ENCODE data around the gene HDDC2.

The HDDC2 gene

GRCh38 chr6:125248136-125248535 is 53.6 kb downstream of the HDDC2 start:
- TF ChIP-seq, protein P1, sequence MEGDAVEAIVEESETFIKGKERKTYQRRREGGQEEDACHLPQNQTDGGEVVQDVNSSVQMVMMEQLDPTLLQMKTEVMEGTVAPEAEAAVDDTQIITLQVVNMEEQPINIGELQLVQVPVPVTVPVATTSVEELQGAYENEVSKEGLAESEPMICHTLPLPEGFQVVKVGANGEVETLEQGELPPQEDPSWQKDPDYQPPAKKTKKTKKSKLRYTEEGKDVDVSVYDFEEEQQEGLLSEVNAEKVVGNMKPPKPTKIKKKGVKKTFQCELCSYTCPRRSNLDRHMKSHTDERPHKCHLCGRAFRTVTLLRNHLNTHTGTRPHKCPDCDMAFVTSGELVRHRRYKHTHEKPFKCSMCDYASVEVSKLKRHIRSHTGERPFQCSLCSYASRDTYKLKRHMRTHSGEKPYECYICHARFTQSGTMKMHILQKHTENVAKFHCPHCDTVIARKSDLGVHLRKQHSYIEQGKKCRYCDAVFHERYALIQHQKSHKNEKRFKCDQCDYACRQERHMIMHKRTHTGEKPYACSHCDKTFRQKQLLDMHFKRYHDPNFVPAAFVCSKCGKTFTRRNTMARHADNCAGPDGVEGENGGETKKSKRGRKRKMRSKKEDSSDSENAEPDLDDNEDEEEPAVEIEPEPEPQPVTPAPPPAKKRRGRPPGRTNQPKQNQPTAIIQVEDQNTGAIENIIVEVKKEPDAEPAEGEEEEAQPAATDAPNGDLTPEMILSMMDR (conservative IDR thresholded peaks at IDR 0.05; ENCODE audit: control insufficient read depth, insufficient read depth, low read depth, low read length) = no peak
- no peak overlapping the region for H3K4me3 ChIP-seq (ENCODE audit: control insufficient read depth, low read depth, low read length)
- DNase-seq (ENCODE audit: low read depth) = no peak

DNA sequence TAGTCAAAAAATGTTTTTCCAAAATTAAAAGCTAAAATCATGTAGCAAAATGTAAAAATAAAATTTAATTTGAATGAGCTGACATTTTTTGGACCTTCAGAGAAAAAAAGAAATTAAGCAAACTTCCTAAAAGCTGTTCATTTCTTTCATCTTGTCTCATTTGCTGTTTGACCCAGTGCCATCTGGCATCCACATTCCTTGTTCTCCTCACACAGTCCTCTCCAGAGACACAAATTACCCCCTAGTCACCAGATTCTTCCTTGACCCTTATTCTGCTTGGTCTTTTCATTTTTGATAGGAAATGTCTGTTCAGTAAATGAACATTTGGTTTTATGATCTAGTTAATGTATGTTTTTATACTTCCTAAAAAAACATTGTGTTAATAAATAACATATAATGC is 55.2 kb downstream of the HDDC2 start:
- TF ChIP-seq, protein P1 (conservative IDR thresholded peaks at IDR 0.05; ENCODE audit: control insufficient read depth, insufficient read depth, low read depth, low read length) = no peak

GRCh38 chr6:125245523-125246264 is 56.1 kb downstream of the HDDC2 start:
- DNase-seq (ENCODE audit: low read depth) = no peak
- H3K4me3 ChIP-seq (ENCODE audit: control insufficient read depth, low read depth, low read length) = no peak overlapping the region
- TF ChIP-seq, protein P1 (conservative IDR thresholded peaks at IDR 0.05; ENCODE audit: control insufficient read depth, insufficient read depth, low read depth, low read length) = no peak

More for the DNA sequence above, 55.2 kb downstream of the HDDC2 start:
- H3K4me3 ChIP-seq (ENCODE audit: control insufficient read depth, low read depth, low read length) = no peak overlapping the region
- no peak for DNase-seq (ENCODE audit: low read depth)

DNA sequence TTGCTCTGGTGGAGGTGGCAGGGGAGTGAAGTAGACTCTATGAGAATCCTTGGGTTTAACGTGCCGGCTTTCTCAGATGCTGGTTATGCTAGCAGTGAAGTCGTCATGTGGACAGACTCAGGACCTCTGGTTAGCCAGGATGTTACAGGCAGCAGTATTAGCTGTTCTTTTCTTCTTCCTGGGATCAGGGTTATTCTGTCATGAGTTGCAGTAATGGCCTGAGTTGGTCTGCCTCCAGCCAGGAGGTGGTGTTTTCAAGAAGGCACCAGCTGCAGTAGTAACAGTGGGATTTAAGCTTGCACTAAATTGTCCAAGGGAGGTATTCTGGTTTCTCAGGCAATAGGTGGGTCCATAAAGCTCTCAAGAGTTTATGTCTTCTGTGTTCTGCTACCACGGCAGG is 56.7 kb downstream of the HDDC2 start:
- TF ChIP-seq, protein P1 (conservative IDR thresholded peaks at IDR 0.05; ENCODE audit: control insufficient read depth, insufficient read depth, low read depth, low read length) = no peak
- DNase-seq (ENCODE audit: low read depth) = no peak
- H3K4me3 ChIP-seq (ENCODE audit: control insufficient read depth, low read depth, low read length) = no peak overlapping the region

DNA sequence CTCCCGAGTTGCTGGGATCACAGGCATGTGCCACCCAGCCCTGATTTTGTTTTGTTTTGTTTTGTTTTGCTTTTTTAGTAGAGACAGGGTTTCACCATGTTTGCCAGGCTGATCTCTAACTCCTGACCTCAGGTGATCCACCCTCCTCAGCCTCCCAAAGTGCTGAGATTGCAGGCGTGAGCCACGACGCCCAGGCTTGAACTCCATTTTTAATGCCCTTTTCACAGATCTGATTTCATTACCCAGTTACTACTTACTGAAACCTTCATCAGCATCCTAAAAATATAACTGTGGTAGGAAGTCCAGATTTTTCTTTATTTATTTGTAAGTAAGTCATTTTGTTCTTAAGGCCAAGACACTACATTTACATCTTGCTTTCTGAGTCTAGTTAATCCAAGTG is 64.0 kb downstream of the HDDC2 start:
- DNase-seq (ENCODE audit: low read depth) = no peak
- no peak overlapping the region for H3K4me3 ChIP-seq (ENCODE audit: control insufficient read depth, low read depth, low read length)
- TF ChIP-seq, protein P1 (conservative IDR thresholded peaks at IDR 0.05; ENCODE audit: control insufficient read depth, insufficient read depth, low read depth, low read length) = no peak

DNA sequence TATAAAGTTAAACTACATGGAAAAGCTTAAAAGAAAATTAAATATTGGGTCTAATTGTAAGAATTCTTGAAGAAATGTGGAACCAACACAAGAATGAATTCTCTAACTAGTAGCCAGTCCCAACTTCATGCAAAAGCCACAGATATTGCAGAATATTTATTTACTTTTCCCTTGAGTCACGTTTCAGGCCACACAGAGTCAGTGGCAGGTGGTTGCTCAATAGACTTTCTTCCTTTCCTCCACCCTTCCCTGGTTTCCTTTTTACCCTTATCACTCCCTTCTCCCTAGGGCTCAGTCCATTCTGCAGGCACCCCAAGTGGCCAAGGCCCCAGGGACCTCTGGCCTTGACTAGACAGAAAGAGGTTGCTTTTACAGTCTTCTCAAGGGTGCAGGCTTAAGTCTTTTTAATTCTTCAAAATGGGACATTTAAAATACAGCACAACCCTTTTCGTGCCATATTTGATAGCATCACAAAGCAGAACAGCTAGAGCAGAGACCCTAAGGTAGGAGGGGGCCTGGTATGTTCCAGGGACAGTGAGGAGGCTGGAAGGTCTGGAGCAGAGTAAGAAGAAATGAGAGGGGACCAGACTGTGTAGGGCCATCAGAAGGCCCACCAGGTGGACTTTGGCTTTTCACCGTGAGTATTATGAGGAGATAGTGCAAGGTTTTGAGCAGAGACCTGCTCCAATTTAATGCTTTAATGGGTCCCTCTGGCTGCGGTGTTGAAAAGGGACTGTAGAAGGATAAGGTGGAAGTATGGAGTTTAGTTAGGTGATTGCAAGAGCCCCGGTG is 65.0 kb downstream of the HDDC2 start:
- peak; percentile 51 for DNase-seq (ENCODE audit: low read depth)
- TF ChIP-seq, protein P1 (conservative IDR thresholded peaks at IDR 0.05; ENCODE audit: control insufficient read depth, insufficient read depth, low read depth, low read length) = no peak
- no peak overlapping the region for H3K4me3 ChIP-seq (ENCODE audit: control insufficient read depth, low read depth, low read length)

All from fibroblast of mammary gland (primary cell).